ENCODE results near the gene FABP6.
"Not testable (repeated sequence)": the region's sequence is repeated elsewhere in the genome, so short reads cannot be mapped to it uniquely, and the experiment has no call there.

The FABP6 gene

DNA sequence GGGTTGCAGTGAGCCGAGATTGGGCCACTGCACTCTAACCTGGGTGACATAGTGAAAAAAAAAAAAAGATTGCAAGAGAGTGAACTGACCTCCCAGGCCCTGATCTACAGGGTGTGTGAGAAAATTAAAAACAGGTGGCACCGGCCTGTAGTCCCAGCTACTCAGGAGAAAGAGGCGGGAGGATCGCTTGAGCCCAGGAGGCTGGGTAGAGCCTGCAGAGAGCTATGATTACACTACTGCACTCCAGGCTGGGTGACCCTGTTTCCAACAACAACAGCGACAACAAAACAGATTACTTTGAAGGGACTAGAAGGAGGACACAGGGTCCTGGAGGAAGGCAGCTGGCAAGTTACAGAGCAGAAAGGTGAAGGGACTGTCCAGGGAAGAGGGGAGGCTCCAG lies 42.2 kb upstream of the FABP6 start:
- peak; percentile 57; the same call in 2 of the 3 replicates for ATAC-seq
- TF ChIP-seq ARNTL (CRISPR knock-in tag; IDR thresholded peaks at IDR 0.05; ENCODE audit: borderline replicate concordance, low read depth) (no peak), BACH2 (CRISPR knock-in tag; IDR thresholded peaks at IDR 0.05; ENCODE audit: borderline replicate concordance) (no peak), TOX (CRISPR knock-in tag; IDR thresholded peaks at IDR 0.05; ENCODE audit: borderline replicate concordance) (no peak), ZNF565 (CRISPR knock-in tag; conservative IDR thresholded peaks at IDR 0.05; ENCODE audit: low read depth) (no peak), ZNF8 (CRISPR knock-in tag; IDR thresholded peaks at IDR 0.05) (no peak), ISL1 (CRISPR knock-in tag; IDR thresholded peaks at IDR 0.05) (no peak), RARB (CRISPR knock-in tag; IDR thresholded peaks at IDR 0.05) (no peak), PPARA (CRISPR knock-in tag; IDR thresholded peaks at IDR 0.05; ENCODE audit: borderline replicate concordance) (no peak), CSDC2 (CRISPR knock-in tag; IDR thresholded peaks at IDR 0.05) (no peak)
- TF ChIP-seq, protein P1, sequence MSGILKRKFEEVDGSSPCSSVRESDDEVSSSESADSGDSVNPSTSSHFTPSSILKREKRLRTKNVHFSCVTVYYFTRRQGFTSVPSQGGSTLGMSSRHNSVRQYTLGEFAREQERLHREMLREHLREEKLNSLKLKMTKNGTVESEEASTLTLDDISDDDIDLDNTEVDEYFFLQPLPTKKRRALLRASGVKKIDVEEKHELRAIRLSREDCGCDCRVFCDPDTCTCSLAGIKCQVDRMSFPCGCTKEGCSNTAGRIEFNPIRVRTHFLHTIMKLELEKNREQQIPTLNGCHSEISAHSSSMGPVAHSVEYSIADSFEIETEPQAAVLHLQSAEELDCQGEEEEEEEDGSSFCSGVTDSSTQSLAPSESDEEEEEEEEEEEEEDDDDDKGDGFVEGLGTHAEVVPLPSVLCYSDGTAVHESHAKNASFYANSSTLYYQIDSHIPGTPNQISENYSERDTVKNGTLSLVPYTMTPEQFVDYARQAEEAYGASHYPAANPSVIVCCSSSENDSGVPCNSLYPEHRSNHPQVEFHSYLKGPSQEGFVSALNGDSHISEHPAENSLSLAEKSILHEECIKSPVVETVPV (CRISPR knock-in tag; IDR thresholded peaks at IDR 0.05): no peak

- no peak for ATAC-seq
- no peak for TF ChIP-seq CSDC2 (CRISPR knock-in tag; IDR thresholded peaks at IDR 0.05)
- TF ChIP-seq ISL1 (CRISPR knock-in tag; IDR thresholded peaks at IDR 0.05): no peak
- TF ChIP-seq, protein P1 (CRISPR knock-in tag; IDR thresholded peaks at IDR 0.05): no peak
- no peak for TF ChIP-seq ESRRG (CRISPR knock-in tag; IDR thresholded peaks at IDR 0.05)
- TF ChIP-seq ZC3H10 (CRISPR knock-in tag; IDR thresholded peaks at IDR 0.05): no peak
- TF ChIP-seq SNAI2 (CRISPR knock-in tag; IDR thresholded peaks at IDR 0.05): no peak
These were observed 40.9 kb upstream of the FABP6 start for GRCh38 chr5:160188141-160189015.

DNA sequence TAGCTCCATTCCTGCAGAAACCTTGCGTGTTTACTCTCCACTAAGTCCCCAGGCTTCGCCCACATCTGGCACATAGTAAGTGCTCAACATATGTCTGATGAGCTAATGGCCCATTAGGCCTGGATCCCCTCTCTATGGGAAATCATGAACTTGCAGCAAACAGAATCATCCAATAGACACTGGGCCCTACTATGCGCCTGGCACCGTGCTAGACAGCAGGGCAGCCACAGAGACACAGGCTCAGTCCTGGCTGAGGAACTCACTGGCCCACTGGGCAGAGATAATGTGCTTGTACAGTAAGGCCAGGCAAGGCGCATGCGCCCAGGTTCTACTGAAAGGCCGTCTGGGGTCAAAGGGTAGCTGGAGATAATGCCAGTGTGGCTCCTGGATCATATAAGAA lies 36.9 kb upstream of the FABP6 start:
- no peak for ATAC-seq
- TF ChIP-seq SNAI2 (CRISPR knock-in tag; IDR thresholded peaks at IDR 0.05) (no peak), GLIS3 (CRISPR knock-in tag; IDR thresholded peaks at IDR 0.05) (no peak), TCF4 (CRISPR knock-in tag; IDR thresholded peaks at IDR 0.05; ENCODE audit: borderline replicate concordance) (no peak), CSDC2 (CRISPR knock-in tag; IDR thresholded peaks at IDR 0.05) (no peak), BACH2 (CRISPR knock-in tag; IDR thresholded peaks at IDR 0.05; ENCODE audit: borderline replicate concordance) (no peak), ZNF70 (CRISPR knock-in tag; IDR thresholded peaks at IDR 0.05) (no peak), OSR1 (CRISPR knock-in tag; IDR thresholded peaks at IDR 0.05) (no peak), ZFP30 (CRISPR knock-in tag; IDR thresholded peaks at IDR 0.05) (no peak), ARNTL (CRISPR knock-in tag; IDR thresholded peaks at IDR 0.05; ENCODE audit: borderline replicate concordance, low read depth) (no peak), ISL1 (CRISPR knock-in tag; IDR thresholded peaks at IDR 0.05) (no peak), RARB (CRISPR knock-in tag; IDR thresholded peaks at IDR 0.05) (no peak)
- TF ChIP-seq, protein P2, sequence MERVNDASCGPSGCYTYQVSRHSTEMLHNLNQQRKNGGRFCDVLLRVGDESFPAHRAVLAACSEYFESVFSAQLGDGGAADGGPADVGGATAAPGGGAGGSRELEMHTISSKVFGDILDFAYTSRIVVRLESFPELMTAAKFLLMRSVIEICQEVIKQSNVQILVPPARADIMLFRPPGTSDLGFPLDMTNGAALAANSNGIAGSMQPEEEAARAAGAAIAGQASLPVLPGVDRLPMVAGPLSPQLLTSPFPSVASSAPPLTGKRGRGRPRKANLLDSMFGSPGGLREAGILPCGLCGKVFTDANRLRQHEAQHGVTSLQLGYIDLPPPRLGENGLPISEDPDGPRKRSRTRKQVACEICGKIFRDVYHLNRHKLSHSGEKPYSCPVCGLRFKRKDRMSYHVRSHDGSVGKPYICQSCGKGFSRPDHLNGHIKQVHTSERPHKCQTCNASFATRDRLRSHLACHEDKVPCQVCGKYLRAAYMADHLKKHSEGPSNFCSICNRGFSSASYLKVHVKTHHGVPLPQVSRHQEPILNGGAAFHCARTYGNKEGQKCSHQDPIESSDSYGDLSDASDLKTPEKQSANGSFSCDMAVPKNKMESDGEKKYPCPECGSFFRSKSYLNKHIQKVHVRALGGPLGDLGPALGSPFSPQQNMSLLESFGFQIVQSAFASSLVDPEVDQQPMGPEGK (CRISPR knock-in tag; IDR thresholded peaks at IDR 0.05; ENCODE audit: borderline replicate concordance): no peak

GRCh38 chr5:160193076-160193475 lies 36.2 kb upstream of the FABP6 start:
- ATAC-seq: not testable (repeated sequence)

GRCh38 chr5:160193790-160194189 lies 35.5 kb upstream of the FABP6 start:
- ATAC-seq: not testable (repeated sequence)

Data from SK-N-SH treated with all-trans-retinoic acid at 6 μM for 48 hours (cell line).